Neural cell (in vitro differentiated cells): ENCODE results near the gene PRDM11.

Experiments
- CTCF ChIP-seq: fragments of 450-650 bp; IDR thresholded peaks from 2 replicates; pipeline ENCODE4 v1.5.1; 2014; ENCODE audit warnings: antibody characterized with exemption, mild to moderate bottlenecking, moderate library complexity; ENCODE audit not compliant: poor library complexity, severe bottlenecking
- EP300 ChIP-seq: fragments of 450-650 bp; conservative IDR thresholded peaks from 2 replicates; pipeline ENCODE4 v1.6.1; 2014; ENCODE audit warnings: antibody characterized with exemption, mild to moderate bottlenecking, moderate library complexity; ENCODE audit not compliant: poor library complexity, severe bottlenecking
- EZH2 ChIP-seq: fragments of 200-600, 300-800 bp; shearing (Covaris generic), sonication (generic); IDR thresholded peaks from 2 replicates; pipeline ENCODE4 v1.6.1; 2014; ENCODE audit warnings: antibody characterized with exemption, low read length, borderline replicate concordance, mild to moderate bottlenecking; ENCODE audit not compliant: insufficient read depth, poor library complexity, severe bottlenecking
- RAD21 ChIP-seq: fragments of 450-650 bp; conservative IDR thresholded peaks from 2 replicates; pipeline ENCODE4 v1.6.1; 2014; ENCODE audit warnings: antibody characterized with exemption, mild to moderate bottlenecking, moderate library complexity
- SMC3 ChIP-seq: fragments of 450-650 bp; conservative IDR thresholded peaks from 2 replicates; pipeline ENCODE4 v1.6.1; 2014; ENCODE audit warnings: antibody characterized with exemption, mild to moderate bottlenecking, moderate library complexity; ENCODE audit not compliant: poor library complexity

GRCh38 chr11:45098929-45099328 lies 47.5 kb upstream of the PRDM11 start:
- TF ChIP-seq CTCF, result no peak
- TF ChIP-seq EZH2, result no peak
- TF ChIP-seq SMC3, result no peak
- TF ChIP-seq RAD21, result no peak
- TF ChIP-seq EP300, result no peak
